Right renal cortex interstitium (tissue), 3 donors: ENCODE results near the gene PABPC1L. TPM values are rescaled to one million over a fixed set of nuclear protein-coding genes. Genes with fewer than 3 reads are reported as not detected.
A peak's percentile ranks its signal among the peaks of the same experiment; 100 is the strongest.

Source experiments
- DNase-seq, 3 donors: peaks; one replicate each; pipeline ENCODE4 v3.0.0-alpha.2; 2013; ENCODE audit warnings: low read depth in 3 of 3, low spot score in 2 of 3
- polyA plus RNA-seq, 3 donors: library from polyadenylated mRNA; unstranded; fragments of 120-200 nt; gene quantifications; one replicate each; pipeline ENCODE4 v1.2.1, GENCODE V29; 2013; ENCODE audit not compliant: insufficient read length in 3 of 3

PABPC1L gene
- polyA plus RNA-seq, 3 donors: 20.4 to 36.0 (median 35.8) TPM

DNA sequence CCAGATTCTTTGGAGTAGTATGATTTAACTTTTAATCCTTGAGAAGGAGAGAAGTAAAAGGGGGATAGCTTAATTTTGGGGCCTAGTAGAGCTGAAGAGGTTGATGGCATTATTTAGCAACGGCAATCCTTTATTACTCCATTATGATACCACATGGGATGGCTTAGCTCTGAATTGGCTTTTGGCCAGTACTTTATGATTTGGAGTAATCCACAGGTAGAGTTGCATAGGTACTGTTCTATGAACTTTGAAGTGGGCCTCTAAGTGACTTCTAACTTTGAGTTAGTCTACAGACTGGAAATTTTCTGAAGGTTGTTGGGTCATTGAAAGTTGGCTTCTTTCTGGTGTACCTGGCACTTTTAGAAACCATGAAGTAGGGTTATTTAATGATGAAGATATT lies 12.7 kb upstream of the PABPC1L start:
- no peak for DNase-seq

DNA sequence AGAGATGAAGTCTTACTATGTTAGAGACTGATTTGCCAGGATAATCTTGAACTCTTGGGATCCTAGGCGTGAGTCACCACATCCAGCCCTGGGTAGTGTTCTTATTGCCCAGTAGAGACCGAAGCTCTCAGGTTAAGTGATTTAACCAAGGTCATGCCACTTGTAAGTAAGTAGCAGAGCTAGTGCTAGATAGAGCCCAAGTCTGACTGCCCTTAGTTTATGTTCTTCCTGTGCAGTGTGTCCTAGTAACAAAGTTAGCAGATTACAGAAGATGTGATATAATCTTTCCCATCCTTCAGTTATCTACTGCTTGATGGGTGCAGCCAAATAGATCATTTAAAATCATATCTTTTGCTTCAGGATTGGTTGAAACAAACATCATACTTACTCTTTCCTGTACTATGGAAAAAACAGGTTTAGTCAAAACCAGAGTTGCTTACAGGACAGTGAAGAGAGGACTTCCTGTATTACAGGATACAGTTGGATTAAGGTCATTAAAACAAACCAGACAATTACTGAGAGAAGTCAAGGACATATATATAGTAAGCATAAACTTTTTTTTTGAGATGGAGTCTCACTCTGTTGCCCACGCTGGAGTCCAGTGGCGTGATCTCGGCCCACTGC lies 9.5 kb upstream of the PABPC1L start:
- no peak for DNase-seq

DNA sequence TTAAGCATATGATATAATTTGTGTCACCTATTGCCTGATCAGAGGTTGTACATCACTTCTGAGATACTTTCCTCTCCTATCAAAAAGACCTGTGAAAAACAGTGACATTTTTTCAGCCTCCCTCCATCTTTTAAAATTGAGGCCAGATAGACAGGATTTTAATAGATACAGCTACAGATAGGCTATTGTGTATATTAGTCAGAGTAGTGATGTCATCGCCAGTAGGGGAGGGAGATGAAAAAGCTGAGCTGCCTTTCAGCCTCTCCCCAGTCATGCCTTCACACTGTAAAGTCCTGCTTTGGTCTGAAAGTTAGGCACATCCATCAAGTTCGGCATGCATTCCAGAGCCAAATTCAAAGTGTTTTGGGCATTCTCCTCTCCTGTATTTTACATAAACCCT lies 7.9 kb upstream of the PABPC1L start:
- DNase-seq: no peak

DNA sequence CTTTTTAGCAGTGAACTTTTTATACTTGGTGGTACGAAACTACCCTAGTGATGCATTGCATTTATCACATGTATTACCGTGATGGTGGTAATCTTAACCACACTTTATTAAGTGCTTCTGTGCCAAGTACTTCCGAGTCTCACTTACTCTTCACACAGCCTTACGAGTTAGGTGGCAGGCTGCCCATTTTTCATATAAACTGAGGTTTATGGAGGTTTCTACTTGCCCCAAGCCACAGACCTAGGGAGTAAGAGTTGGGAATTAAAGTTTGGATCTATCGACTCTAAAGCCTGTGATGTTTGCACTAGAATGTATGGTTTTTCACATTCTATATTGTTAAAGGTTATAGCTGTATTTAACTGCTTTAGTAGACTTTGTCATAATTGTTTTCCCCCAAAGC lies 5.5 kb upstream of the PABPC1L start:
- no peak for DNase-seq

DNA sequence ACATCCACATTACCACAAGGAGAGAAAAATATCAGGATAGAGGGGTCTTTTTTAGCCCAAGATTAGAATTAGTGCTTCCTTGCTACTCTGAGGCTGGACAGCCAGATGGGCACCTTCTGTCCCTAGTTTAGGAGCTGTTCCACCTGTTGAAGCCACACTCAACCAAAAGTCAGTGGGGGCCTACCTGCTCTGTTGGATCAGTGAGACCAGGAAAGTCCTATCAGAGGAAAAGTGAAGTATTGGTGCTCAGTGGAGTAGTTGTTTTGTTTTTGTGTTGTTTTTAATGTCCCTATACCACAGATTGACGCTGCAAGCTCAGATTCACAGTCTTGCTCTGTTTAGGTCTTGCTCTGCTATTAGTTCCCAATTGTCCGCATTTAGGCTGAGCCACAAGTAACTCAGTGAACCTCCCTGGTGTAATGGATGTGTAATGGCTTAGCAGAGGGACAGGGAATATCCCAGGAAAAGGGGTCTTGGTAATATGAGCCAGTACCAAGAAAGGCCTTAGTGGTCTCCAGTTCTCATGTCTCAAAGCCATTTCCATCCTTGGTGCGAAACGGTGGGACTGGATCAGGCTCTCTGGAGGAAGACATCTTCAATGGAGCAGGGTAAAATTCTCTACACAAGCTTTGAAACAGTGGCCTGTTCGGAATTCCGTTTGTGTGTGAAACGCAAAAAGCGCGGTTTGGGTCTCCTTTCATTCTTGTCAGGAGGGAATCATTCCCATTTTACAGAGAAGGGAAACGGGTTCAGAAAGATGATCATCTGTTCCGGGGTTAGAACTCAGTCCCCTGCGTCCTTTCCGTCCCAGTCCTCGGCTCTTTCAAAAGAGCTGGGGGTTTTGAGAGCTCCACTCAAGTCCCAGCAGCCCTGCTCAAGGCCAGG lies 631 bp upstream of the PABPC1L start:
- no peak for DNase-seq

DNA sequence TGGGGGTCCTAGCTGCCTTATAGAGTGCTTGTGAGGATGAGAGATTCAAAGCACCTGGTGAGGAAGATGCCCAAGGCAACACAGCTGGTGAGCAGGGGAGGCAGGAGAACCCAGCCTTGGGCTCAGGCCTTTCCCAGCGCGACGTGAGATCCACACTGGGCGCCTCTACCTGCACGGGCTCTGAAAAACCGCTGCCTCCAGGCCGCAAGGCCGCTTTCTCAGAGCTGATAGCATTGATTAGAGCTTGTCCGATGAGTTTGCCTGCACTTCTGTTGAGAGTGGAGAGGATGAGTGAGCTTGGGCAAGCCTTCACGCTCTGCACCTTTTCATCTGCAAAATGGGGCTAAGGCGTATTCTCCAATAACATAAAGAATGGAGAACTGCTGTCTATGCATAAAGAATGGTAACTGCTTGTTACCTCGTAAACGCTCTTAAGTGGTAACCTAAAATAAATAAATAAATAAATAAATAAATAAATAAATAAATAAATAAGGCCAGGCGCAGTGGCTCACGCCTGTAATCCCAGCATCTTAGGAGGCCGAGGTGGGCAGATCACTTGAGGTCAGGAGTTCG lies 916 bp downstream of the PABPC1L start:
- no peak for DNase-seq

DNA sequence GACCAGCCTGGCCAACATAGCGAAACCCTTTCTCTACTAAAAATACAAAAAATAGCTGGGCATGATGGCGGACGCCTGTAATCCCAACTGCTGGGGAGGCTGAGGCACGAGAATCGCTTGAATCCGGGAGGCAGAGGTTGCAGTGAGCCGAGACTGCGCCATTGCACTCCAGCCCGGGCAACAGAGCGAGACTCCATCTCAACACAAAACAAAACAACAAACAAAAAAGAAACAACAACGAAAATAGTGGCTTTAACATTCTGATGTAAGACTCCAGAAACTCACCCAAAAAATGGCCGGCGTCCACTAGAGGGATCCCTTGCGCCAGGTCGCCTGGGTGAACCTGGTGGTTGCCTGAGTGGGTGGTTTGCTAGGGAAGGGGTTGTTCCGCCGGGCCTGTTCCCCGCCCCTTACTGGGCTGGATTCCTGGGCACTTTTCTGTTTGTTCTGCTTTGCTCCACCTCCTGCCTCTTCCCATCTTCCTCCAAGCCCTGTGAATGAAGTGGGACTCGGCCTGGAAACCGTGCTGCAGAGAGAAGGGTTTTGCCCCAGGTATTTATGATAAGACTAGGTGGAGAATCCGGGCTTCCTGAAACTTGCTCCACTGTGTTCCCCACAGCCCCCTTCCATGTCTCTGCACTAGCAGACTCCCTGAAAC lies 1.5 kb downstream of the PABPC1L start:
- DNase-seq: peak in 1 of 3 donors; percentile 35

DNA sequence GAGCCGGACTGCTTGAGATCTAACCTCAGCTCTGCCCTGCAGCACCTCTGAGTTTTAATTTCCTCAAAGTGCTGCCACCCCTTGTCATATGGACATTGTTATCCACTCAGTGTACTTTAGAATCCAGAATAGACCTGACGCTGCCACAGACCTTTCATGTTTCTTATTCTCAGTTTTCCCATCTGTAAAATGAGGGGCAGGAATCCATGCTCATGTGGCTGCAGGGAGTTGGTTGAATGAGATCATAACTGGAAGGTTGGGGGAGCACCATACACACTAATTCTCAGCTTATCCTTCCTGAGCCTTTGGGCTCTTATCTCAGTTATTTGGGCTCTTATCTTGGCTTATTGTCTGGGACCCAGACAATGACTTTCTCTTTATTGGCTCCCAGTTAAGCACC lies 2.3 kb downstream of the PABPC1L start:
- DNase-seq: no peak

DNA sequence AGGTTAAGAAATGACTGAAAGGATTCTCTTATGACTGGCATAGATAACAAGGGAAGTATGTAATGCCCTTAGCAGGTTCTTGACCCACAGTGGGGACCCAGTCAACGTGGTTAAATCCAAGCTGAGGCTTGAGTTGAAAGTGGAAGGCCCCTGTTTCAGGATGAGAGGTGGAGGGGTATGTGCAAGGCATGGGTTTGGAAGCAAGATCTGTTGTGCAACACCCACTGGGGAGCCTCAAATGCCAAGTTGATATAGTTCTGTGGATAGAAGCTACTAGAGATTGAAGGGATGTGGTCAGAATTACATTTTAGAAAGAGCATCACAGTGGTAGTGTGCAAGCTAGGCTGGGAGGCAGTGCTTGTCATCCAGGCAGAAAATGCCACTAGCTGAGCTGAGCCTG lies 5.1 kb downstream of the PABPC1L start:
- DNase-seq: no peak

DNA sequence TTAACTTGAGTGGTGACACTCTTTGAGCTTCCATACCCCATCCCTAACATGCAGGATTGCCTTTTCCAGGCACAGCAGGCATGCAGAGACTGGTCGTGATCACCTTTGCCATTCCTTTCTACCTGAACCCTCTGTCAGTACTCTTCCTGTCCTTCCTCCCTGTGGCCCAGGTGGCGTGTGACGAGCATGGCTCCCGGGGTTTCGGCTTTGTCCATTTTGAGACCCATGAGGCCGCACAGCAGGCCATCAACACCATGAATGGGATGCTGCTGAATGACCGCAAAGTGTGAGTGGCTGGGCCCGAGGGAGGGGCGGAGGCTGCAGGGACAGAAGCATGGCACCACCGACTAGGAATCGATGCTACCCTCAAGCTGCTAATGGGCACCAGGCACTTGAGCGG lies 6.7 kb downstream of the PABPC1L start:
- DNase-seq: no peak

DNA sequence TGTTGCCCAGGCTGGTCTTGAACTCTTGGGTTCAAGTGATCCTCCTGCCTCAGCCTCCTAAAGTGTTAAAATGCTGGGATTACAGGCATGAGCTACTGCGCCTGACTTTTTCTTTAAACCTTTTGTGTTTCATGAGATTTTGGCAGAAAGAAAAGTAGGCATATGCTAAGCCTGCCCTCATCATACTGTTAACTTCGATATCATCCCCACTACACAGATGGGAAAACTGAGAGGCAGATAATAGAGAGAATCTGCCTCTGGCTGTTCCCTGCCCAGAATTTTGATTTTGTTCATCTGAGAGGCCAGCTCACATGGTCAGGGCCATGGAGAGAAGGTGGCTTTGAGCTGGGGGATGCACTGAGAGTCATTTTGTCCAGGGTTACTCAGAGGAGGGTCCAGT lies 7.5 kb downstream of the PABPC1L start:
- DNase-seq: no peak

DNA sequence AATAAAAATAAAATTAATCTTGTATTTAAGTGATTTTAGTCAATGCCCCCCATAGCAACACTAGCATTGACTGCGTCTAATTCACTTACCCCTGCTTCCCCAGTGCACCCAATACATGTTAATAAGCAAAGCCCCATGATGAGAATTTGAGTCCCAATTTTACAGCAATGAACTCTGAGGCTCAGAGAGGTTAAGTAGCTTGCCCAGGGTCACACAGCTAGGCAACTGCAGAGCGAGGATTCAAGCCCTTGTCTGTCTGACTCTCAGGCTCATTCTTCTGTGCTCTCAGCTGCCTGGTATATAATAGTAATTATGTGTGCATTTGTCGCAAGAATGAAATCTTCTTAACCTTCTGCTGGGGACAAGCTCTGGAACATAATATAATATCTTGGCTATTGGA lies 8.5 kb downstream of the PABPC1L start:
- DNase-seq: no peak

DNA sequence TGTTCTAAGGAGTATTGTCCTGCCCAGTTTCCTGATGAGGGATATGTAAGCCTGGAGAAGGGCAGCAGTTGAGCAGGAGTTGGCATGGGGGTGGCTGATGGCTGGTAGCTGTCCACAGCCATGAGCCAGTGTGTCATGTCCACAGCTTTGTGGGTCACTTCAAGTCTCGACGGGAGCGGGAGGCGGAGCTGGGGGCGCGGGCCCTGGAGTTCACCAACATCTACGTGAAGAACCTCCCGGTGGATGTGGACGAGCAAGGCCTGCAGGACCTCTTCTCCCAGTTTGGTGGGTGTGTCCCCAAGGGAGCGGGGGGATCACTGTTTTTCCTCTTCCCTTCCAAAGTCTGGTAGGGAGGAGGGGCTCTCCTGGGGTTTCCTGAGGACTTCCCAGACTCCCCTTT lies 8.9 kb downstream of the PABPC1L start:
- no peak for DNase-seq

DNA sequence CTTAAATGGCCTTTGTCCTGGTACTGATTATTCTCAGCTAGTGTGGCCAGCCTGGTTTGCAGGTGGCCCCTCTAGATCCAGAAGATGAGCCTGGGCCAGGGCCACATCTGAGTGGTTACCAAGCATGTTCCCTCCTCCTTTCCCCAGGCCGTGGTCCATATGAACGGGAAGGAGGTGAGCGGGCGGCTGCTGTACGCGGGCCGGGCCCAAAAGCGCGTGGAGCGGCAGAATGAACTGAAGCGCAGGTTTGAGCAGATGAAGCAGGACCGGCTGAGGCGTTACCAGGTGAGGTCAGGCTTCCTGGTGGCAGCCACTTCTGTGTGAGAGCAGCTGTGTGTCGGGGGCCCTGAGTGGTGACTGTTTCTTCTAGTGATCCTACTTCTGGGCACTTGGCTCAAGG lies 11.6 kb downstream of the PABPC1L start:
- DNase-seq: no peak

DNA sequence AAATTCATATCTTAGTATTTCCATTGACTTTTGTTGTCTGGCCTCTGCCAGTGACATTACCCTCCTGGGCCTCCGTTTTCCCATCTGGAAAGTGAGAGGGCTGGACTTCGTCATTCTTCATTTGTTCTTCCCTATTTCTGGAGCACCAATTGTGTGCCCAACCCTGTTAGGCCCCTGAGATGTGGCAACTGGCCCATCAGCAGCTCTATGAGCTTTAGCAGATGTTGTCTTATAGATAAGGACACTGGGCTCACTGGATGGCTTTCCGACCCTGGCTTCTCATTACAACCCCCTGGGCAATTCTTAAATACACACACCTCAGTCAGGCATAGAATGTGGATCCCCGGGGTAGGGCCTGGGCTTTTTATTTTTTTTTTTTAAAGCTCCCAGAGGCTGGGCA lies 14.7 kb downstream of the PABPC1L start:
- DNase-seq: no peak

DNA sequence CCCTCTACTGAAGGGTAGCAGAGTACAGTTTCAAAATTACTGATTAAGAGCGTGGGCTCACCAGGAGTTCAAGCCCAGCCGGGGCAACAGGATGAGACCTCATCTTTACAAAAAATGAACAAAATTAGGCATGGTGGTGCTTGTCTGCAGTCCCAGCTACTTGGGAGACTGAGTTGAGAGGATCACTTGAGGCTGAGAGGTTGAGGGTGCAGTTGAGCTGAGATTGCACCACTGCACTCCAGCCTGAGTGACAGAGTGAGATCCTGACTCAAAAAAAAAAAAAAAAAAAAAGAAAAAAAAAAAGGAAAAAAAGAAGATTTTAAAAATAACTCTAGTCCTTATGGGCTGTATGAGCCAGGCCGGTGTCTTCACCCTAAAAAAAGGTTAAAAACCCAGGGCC lies 18.7 kb downstream of the PABPC1L start:
- no peak for DNase-seq

DNA sequence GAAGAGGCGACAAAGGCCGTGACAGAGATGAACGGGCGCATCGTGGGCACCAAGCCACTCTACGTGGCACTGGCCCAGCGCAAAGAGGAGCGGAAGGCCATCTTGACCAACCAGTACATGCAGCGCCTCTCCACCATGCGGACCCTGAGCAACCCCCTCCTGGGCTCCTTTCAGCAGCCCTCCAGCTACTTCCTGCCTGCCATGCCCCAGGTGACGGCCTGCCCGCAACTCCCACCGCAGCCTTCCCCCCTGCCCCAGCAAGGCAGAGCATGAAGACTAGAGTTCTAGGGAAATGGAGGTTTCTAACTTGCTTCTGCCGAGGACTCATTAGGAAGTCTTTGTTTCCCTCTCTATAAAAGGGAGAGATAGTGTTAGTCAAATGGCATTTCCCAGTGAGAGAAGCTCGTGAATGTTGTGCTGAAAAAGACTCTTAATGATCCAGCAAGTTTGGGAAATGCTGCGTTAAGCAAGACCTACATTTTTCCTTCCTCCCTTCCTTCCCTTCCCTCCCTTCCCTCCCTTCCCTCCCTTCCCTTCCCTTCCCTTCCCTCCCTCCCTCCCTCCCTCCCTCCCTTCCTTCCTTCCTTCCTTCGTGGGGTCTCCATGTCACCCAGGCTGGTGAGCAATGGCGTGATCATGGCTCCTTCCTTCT lies 20.8 kb downstream of the PABPC1L start:
- no peak for DNase-seq

DNA sequence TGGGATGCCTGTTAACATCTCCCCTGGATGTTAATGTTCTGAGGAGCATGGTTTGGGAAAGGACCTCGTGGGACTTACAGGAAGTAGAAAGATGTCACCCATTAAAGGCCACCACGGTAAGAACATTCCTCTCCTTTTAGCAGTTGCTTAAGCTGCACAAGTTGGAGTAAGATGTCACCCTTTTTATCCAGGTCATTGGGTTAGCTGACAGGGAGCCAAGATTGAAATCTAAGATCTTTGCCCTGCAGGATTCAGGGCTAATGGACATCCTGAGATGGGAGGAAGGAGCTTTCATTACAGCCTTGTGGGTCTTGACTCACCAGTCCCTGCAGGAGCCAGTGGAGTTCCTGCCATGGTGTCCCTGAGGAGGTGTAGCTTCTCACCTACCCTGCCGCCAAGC lies 22.1 kb downstream of the PABPC1L start:
- no peak for DNase-seq

DNA sequence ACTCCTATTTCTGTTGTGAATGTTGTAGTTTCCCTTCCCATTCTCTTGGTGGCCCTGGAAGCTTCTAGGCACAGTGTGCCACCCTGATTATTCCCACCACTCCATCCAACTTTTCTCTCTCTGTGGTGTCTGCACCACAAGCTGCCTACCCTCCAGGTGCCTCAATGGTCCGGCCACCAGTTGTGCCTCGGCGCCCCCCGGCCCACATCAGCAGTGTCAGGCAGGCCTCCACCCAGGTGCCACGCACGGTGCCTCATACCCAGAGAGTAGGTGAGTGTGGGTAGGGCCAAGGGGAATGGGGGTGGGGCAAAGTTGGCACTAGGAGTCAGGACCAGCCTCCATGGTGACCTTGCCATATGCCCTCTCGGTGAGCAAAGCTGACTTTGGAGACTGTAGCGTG lies 23.1 kb downstream of the PABPC1L start:
- no peak for DNase-seq

DNA sequence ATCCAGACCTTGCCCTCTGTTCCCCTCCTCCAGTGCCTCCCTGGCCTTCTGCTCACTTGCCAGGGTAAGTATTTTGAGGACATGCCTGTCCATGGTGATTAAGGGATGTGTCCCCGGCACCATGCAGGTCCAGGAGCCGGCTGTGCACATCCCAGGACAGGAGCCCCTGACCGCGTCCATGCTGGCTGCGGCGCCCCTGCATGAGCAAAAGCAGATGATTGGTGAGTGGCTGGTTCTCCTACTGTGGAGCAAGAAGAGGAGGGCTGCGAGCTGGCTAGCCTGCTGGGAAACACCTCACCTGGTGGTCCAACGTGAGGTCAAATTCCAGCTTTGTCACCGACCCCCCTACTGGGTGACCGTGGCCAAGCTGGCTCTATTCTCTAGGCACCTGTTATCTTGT lies 26.6 kb downstream of the PABPC1L start:
- no peak for DNase-seq

DNA sequence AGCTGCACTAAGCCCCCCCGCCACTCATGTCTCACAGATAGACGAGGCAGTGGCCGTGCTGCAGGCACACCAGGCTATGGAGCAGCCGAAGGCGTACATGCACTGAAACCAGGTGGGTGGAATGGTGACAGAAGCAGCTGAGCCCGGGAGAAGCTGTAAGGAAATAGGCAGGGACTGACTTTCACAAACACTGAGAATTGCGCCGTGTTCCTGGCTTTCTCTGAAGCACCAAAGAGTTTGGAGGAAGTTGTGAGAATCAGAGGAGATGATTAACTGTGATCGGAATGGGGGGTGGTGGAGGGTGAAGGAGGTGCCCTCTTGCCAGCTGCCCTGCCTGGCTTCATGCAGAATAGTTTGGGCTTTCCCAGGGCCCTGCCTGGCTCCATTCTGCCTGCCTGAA lies 28.8 kb downstream of the PABPC1L start:
- no peak for DNase-seq
